GM12873 (cell line): ENCODE data around the gene FECH.

ENCODE experiments used
- TF ChIP-seq, protein P1 (sequence below): IDR thresholded peaks from 2 replicates; pipeline ENCODE4 v1.5.1; 2012; ENCODE audit warnings: low read depth, mild to moderate bottlenecking, moderate library complexity, low read length, control low read depth; ENCODE audit not compliant: insufficient read depth; ENCODE audit errors: missing control alignments

The FECH gene

DNA sequence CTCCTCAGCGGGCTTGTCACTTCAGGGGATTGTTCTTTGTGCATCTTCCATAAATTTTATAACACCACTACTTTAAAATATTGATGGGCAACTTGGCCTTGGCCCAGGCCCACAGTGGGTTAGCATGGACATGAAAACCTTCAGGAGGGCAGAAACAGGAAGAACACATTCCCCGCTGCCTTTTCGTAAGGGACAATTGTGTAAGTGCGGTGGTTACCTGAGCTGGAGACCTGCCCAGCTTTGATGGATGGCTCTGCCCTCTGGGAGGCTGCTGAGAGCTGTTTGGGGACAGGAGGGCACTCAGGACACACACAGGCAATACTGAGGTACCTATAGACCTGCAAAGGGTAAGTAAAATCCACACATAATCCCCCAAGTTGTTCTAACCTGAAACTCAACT is 46.8 kb downstream of the FECH start:
- TF ChIP-seq, protein P1, sequence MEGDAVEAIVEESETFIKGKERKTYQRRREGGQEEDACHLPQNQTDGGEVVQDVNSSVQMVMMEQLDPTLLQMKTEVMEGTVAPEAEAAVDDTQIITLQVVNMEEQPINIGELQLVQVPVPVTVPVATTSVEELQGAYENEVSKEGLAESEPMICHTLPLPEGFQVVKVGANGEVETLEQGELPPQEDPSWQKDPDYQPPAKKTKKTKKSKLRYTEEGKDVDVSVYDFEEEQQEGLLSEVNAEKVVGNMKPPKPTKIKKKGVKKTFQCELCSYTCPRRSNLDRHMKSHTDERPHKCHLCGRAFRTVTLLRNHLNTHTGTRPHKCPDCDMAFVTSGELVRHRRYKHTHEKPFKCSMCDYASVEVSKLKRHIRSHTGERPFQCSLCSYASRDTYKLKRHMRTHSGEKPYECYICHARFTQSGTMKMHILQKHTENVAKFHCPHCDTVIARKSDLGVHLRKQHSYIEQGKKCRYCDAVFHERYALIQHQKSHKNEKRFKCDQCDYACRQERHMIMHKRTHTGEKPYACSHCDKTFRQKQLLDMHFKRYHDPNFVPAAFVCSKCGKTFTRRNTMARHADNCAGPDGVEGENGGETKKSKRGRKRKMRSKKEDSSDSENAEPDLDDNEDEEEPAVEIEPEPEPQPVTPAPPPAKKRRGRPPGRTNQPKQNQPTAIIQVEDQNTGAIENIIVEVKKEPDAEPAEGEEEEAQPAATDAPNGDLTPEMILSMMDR: no peak

DNA sequence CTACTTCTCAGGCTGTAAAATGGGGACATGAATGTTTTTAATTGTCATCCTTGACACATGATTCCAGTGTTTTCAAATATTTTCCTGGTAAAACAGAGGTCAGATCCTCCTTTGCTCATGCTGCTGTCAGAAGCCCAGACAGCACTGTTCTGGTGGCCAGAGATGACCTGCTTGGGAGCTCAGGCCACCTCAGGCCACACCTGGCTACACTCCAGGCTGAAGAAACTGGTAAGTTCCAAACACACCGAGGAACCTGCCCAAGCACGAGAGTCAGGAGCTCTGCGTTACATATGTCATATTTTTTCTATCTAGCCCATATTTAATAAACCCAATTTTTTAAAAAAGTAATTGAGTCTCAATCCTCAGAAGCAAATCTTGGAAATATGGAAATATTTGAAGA is 47.9 kb downstream of the FECH start:
- TF ChIP-seq, protein P1: no peak

DNA sequence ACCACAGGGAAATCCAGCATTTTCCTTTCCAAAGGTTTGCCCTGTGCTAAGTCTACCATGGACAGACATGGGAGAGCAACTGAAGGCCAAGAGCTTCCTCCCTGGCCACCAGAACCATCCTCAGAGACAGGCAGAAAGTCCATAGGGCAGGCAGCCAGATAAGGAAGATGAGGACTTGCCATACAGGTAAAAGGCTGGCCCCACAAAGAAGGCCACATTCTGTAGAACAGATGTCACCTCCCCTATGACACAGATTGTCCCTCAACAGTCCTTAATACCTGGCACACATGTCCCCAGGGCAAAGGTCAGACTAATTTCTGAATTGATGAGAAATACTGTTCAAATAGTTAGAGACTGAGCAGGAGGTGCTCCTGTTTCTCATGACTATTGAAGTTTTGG is 52.0 kb downstream of the FECH start:
- TF ChIP-seq, protein P1: no peak

DNA sequence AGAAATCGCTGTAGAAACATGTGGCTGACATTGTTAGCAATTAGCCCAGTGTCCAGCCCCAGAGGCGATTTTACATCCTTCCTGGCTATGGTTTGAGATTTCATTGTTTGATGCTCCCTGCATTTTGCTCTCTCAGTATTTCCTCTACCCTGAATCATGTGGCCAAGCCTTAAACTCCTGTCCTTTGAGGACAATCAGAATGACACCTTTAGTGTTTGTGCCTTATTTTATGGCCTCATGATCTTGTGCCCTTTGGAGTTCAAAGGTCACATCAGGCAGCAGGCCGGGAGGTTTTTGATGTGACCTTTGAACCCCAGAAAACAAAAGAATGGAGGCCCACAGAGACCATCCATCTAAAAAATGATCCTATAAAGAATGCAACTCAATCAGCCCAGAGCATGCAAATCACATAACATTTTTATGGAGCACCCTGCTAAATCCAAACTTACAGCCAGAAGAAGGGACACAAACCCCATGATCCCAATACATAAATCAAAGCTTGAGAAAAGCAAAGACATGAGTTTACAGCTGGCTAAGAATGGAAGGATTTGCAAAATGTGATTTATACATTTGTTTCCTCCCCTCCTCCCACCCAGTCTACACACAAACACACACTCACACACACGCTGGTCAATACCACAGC is 52.5 kb downstream of the FECH start:
- TF ChIP-seq, protein P1: no peak

DNA sequence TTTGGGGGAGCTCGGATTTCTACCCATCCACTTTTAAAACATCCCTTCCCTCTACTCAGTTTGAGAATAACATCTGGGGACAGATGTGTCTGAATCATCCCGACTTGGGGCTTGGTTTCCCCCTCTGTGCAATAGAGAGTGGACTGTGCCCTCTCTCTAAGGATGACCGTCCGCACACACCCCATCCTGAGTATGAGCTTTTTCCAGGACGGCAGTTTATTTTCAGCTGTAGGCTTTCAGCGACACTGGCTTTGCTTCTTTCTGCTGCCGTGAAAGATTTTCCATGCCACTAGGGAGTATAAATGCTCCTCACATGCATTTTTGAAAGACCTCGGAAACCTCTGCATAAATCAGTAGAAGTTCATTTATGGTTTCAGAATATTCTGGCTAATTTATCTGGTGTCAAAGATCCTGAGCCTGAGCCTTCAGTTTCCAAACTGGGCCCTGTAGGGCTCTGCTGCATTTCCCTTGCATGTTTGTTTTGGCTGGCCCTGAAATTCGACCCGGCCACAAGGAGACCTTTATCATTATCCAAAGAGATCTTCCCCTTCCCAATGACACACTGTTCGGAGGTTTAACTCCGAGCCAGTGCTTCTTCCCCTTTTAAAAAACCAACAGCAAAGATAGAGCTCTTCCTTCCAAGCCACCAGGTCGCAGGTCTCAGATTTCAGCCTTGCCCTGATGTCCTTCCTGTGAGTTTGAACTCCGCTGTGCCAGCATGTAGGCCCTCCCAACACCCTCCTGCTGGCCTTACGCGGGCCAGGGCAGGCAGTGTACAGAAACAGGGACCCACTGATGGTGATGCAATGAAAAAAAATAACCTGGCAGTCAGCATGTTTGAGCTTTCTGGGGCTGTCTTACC is 53.3 kb downstream of the FECH start:
- TF ChIP-seq, protein P1: no peak

DNA sequence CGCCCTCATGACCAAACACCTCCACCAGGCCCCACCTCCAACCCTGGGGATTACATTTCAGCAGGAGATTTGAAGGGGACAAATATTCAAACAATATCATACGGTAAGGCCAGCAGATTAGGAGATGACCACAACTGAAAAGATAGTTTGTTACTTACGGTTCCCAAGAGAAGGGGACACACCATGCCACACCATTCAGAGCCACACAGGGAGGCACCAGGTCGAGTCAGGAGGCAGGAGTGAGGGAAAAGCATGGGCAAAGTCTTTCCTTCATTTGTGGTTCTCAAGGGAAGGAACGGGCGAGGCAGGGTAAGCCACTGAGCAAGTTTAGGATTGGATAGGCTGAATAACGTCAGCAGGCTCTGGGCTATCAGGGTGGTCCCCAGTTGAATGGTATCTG is 57.4 kb downstream of the FECH start:
- TF ChIP-seq, protein P1: no peak

DNA sequence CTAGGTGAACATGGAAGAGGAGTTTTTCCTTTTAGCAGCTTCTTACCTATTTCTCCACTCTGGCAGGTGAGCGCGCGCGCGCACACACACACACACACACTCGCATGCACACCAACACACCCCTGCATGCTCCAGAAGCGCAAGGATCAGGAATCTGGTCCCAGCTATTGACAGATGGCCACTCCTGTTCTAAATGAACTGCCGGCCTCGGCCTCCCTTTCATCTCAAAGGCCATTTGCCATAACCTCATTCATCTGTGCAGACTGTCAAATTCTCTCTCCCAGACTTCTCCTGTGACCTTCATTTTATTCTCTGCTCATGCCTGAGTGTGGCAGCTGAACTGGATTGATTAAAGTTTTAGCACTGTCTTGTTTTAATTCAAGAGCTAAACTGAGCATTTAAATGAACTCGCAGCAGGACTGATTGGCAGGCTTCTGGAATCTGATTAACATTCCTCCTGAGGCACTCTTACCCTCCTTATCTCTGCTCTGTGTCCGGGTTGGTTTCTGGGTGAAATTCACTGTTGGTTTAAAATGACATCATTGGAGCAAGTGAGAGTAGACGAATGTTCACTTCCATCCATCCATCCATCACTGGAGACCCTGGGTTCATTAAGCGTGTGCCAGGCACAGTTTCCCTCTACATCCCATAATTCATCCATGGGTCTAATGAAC is 58.8 kb downstream of the FECH start:
- TF ChIP-seq, protein P1: no peak
